Measurements from ENCODE around the gene PTGES3.
"Not testable (repeated sequence)": the region's sequence is repeated elsewhere in the genome, so short reads cannot be mapped to it uniquely, and the experiment has no call there.

The PTGES3 gene

GRCh38 chr12:56704522-56704921 lies 16.4 kb upstream of the PTGES3 start:
- not testable (repeated sequence) for DNase-seq

- peak; percentile 33 for DNase-seq
Measured at GRCh38 chr12:56699020-56699661, 11.1 kb upstream of the PTGES3 start.

DNA sequence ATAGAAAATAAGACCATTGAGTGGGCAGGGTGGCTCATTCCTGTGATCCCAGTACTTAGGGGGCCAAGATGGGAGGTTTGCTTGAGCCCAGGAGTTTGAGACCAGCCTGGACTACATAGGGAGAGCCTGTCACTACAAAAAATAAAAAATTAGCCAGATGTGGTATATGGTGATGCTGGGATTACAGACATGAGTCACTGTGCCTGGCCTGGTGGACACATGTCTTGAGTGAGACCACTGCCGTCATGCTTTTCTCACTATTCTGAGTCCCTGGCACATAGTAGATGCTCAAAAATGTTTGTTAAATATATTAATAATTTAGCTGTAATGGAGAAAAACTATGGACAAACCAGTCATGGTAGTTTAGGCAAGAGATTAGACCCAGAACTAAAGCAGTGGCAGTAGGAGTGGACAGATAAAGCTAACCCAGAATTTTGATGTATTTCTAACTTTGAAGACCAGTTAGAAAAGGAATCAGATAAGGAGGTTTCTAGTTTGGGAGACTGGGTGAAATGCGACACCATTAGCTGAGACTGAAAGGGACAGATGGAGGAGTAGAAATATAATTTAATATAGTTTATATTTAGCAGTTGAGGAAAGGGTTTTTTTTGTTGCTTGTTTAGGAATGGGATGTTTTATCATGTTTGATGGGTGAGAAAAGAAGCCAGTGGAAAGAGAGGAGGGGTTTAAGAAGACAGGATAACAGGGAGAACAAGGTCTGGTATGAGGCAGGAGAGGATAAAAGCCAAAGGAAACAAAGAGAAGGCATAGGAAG lies 7.4 kb upstream of the PTGES3 start:
- DNase-seq = no peak

DNA sequence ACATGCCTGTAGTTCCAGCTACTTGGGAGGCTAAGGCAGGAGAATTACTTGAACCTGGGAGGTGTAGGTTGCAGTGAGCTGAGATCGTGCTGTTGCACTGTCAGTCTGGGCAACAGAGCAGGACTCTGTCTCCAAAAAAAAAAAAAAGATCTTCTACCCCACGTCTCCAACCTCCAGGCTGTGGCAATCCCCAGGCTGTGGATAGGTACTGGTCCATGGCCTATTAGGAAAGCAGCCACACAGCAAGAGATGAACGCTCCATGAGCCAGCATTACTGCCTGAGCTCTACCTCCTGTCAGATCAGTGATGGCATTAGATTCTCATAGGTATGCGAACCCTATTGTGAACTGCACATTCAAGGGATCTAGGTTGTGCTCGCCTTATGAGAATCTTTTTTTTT lies 6.1 kb upstream of the PTGES3 start:
- no peak for DNase-seq

DNA sequence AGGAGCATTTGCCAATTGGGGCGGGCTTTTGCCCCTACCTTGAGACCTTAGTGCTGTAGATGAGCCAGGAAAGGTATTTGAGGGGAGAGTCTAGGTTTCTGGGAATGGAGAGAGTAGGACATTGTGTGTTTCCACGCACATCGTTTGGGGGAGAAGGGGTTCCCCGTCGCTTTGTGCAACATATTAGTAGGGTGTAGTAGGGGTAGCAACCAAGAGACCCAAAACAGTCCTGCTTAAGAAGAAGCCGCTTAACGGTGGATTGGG lies 694 bp upstream of the PTGES3 start:
- no peak for DNase-seq

DNA sequence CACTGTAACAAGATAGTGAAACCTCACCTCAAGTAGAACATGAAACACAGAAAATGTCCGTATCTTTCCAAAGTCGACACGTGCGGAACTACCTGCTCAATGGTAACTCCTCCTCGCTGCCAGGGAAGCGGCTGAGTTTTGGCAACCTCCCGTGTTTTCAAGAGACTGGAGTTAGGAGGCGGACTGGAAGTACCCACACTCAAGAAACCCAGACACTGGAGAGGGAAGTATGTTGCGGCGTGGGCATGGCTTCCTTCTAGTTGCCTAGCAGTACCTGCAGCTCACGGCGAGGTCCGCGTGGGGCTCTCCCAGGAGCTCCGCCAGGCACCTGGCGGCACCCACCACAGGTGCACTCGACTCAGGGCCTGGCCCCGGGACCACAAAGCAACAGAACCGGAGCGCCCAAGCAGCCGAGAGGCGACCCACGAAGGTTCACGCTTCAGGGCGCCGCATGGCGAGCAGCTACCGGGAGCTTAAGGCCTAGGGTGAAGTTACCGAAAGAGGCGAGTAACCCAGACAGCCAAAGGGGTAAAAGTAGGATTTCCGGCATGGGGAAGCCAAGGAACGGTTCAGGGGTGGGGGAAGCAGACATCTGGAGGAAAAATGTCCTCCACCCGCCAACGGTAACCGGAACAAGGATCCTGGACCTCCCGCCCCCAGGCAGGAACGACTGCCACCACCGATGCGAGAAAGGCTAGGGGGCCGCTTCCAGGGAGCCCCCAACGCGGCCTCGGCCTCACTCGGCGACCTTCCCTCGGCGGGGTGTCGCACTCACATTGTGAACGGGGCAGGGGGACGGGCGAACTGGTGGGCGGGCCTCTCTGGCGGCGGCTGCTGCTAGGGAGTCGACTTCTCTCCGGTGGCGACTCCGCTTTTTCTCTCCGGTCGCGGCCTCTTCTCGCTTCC lies 608 bp downstream of the PTGES3 start:
- DNase-seq = no peak

- no peak for DNase-seq
Measured at GRCh38 chr12:56684745-56685359, 3.2 kb downstream of the PTGES3 start.

DNA sequence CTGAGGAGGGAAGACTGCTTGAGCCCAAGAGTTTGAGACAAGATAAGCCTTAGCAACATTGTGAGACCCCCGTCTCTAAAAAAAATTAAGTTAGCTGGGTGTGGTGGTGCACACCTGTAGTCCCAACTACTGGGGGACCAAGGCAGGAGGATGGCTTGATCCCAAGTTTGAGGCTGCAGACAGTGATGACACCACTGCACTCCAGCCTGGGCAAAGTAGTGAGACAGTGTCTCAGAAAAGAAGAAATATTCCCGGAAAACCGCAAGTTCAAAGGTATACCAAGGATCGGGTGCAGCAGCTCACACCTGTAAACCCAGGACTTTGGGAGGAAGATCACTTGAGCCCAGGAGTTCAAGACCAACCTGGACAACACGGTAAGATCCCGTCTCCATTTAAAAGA lies 5.8 kb downstream of the PTGES3 start:
- DNase-seq = no peak

- DNase-seq = no peak
Measured at GRCh38 chr12:56679883-56680575, 8.1 kb downstream of the PTGES3 start.

DNA sequence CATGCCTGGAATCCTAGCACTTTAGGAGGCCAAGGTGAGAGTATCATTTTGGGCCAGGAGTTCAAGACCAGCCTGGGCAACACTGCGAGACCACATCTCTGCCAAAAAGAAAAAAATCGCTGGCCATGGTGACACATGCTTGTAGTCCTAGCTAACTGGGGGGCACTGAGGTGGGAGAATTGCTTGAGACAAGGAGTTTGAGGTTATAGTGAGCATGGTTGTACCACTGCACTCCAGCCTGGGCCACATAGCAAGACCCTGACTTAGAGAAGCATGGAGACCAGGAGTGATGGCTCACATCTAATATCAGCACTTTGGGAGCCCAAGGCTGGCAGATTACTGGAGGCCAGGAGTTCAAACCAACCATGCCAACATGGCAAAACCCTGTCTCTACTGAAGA lies 9.2 kb downstream of the PTGES3 start:
- no peak for DNase-seq

DNA sequence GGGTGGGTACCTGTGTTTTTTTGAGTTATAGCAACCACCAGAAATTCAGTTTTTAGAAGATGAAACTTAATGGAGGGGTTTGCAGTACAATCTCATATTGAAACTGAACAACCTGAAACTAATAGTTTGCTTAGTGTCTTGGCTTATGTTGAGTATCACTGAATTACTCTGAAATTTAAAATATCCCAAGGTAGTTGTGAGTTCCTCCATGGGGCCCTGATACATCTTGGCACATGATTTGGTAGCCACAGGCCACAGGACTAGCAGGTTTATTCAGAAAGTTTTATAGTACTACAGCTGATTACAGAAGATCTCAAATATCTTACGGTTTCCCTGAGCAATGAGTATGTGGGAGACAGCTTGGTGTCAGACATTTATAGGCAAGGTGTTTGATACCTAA lies 10.4 kb downstream of the PTGES3 start:
- DNase-seq = no peak

- no peak for DNase-seq
Measured at GRCh38 chr12:56676851-56677580, 11.1 kb downstream of the PTGES3 start.

DNA sequence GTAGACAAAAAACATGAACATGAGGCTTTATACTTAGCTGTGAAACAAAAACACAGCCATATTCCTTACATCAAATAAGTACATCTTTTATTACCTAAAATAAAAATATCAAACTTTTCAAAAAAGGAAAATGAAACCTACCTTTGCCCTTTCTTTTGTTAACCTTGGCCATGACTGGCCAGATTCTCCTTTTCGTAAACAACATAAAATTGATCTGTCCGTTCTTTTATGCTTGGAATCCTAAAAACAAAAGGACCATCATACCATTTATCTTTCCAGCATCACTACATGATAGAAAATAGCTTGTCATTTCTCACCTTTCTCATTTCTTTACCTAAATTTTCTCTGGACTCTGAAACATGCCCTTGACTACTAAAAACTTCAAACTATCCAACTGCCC lies 16.5 kb downstream of the PTGES3 start:
- no peak for DNase-seq

DNA sequence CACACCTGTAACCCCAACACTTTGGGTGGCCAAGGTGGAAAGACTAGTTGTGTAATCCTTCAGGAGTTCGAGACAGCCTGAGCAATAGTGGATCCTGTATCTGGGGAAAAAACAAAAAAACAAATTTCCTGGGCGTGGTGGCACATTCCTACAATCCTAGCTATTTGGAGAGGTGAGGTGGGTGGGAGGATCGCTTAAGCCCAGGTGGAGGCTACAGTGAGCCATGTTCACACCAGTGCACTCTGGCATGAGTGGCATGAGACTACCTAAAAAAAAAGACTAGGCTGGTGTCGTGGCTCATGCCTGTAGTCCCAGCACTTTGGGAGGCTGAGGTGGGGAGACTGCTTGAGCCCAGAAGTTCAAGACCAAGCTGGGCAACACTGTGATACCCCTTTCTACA lies 17.2 kb downstream of the PTGES3 start:
- no peak for DNase-seq

- no peak for DNase-seq
Measured at GRCh38 chr12:56668197-56668457, 20.0 kb downstream of the PTGES3 start.

DNA sequence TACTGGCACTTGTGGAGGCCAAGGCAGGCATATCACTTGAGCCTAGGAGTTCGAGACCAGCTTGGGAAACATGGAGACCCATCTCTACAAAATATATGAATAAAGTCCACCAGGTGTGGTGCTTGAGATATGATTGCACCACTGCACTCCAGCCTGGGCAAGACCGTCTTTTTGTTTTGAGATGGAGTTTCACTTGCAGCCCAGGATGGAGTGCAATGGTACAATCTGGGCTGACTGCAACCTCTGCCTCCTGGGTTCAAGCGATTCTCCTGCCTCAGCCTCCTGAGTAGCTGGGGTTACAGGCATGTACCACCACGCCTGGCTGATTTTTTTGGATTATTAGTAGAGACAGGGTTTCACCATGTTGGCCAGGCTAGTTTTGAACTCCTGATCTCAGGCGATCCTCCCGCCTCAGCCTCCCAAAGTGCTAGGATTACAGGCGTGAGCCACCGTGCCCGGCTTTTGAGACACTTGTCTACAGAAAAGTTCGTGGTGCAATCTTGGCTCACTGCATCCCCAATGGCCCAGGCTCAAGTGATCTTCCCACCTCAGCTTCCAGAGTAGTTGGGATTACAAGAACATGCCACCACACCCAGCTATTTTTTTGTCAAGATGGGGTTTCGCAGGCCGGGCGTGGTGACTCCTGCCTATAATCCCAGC lies 26.0 kb downstream of the PTGES3 start:
- no peak for DNase-seq

GRCh38 chr12:56661560-56661959 lies 26.5 kb downstream of the PTGES3 start:
- no peak for DNase-seq

- no peak for DNase-seq
Measured at GRCh38 chr12:56658921-56659320, 29.2 kb downstream of the PTGES3 start.

GRCh38 chr12:56657416-56658379 lies 30.4 kb downstream of the PTGES3 start:
- DNase-seq = no peak

- not testable (repeated sequence) for DNase-seq
Measured at GRCh38 chr12:56653781-56654180, 34.3 kb downstream of the PTGES3 start.

GRCh38 chr12:56648023-56648422 lies 40.1 kb downstream of the PTGES3 start:
- DNase-seq = not testable (repeated sequence)

Measured in T1000 (cell line).